ENCODE results near the gene PACSIN1. TPM values are rescaled to one million over a fixed set of nuclear protein-coding genes. Genes with fewer than 3 reads are reported as not detected.

The PACSIN1 gene
- total and polyA plus RNA-seq, 2 of the 4 experiments (the other 2 are of a cell fraction) = 0.02 TPM; not detected in 1

DNA sequence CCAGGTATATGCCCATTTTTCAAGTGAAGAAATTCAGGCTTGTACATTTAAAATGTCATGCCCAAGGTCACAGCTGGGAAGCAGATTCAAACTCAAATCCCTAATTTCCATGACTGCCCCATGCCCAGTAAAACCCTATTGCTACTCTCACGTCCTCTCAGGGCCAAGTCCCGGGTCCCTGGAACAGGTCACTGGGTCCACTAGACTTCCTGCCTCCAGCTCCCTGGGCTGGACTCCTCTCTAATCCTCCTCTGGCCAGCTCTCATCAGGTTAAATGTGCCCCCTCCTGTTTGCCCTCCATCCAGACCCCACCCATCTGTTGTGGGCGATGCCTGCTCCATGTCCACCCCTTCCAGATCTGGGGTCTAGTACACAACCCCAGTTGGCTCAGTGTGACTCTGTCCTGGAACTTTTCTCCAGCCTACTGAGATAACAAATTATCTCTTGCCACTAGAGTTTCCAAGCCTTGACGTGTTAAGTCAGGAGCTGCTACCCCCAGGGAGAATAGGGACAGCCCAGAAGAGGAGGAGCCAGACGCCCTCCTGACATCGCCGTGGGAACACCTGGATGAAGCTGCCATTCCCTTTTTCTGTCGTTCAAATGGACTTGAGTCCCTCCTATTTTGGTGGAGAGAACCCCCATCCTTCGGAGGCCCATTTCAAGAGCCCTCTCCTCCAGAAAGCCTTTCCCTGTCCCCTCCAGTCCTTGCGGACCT is 93.9 kb downstream of the PACSIN1 start:
- H3K9me3 ChIP-seq (ENCODE audit: control insufficient read depth, insufficient read depth, low read length) = peaks cover 4% of the 10 kb centered on the region; the same call in 1 of the 2 replicates
- no peak overlapping the region; the same call in 1 of the 2 replicates for H2AK5ac ChIP-seq (ENCODE audit: low read depth, low read length)
- in situ Hi-C loops (cut with MboI; ENCODE audit: low sequenced_read_pairs) (no loop called here), dilution Hi-C loops (cut with HindIII; ENCODE audit: low sequenced_read_pairs, unreplicated experiment) (no loop called here), intact Hi-C loops (cut with micrococcal nuclease) (no loop called here)
- no peak overlapping the region for H2BK5ac ChIP-seq (ENCODE audit: low read depth, low read length, poor library complexity, severe bottlenecking)
- H4K5ac ChIP-seq (ENCODE audit: low read depth, low read length) = no peak overlapping the region
- H2AK9ac ChIP-seq (replicated peaks; ENCODE audit: low read depth, low read length, poor library complexity) = no peak overlapping the region
- no peak for ATAC-seq (ENCODE audit: low read depth)
- CTCF ChIA-PET = interaction anchor here (1.0 kb wide), 1 partner anchor 85 kb away, joined by 3 read pairs; no protein-coding TSS in a partner anchor
- no peak overlapping the region for H3K4me3 ChIP-seq (ENCODE audit: insufficient read depth, low read depth, low read length)
- no peak overlapping the region for H3K4ac ChIP-seq (ENCODE audit: low read depth, low read length)
- no peaks in the 10 kb centered on the region for H3K79me1 ChIP-seq (ENCODE audit: low read depth in 1 of 2, low read length in 2 of 2)
- TF ChIP-seq, protein P1, sequence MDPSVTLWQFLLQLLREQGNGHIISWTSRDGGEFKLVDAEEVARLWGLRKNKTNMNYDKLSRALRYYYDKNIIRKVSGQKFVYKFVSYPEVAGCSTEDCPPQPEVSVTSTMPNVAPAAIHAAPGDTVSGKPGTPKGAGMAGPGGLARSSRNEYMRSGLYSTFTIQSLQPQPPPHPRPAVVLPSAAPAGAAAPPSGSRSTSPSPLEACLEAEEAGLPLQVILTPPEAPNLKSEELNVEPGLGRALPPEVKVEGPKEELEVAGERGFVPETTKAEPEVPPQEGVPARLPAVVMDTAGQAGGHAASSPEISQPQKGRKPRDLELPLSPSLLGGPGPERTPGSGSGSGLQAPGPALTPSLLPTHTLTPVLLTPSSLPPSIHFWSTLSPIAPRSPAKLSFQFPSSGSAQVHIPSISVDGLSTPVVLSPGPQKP (IDR thresholded peaks at IDR 0.05; ENCODE audit: borderline replicate concordance, low read depth, low read length) = no peak
- TF ChIP-seq NFE2L2 (IDR thresholded peaks at IDR 0.05; ENCODE audit: low read depth, low read length) (no peak), MXI1 (IDR thresholded peaks at IDR 0.05; ENCODE audit: borderline replicate concordance, low read depth, low read length) (no peak), BHLHE40 (IDR thresholded peaks at IDR 0.05; ENCODE audit: low read depth, low read length) (no peak)
- TF ChIP-seq, protein P2, sequence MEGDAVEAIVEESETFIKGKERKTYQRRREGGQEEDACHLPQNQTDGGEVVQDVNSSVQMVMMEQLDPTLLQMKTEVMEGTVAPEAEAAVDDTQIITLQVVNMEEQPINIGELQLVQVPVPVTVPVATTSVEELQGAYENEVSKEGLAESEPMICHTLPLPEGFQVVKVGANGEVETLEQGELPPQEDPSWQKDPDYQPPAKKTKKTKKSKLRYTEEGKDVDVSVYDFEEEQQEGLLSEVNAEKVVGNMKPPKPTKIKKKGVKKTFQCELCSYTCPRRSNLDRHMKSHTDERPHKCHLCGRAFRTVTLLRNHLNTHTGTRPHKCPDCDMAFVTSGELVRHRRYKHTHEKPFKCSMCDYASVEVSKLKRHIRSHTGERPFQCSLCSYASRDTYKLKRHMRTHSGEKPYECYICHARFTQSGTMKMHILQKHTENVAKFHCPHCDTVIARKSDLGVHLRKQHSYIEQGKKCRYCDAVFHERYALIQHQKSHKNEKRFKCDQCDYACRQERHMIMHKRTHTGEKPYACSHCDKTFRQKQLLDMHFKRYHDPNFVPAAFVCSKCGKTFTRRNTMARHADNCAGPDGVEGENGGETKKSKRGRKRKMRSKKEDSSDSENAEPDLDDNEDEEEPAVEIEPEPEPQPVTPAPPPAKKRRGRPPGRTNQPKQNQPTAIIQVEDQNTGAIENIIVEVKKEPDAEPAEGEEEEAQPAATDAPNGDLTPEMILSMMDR (conservative IDR thresholded peaks at IDR 0.05; ENCODE audit: low read depth, low read length) = no peak
- H3K4me2 ChIP-seq (ENCODE audit: low read depth, low read length) = no peak overlapping the region
- no TSS peak for BruUV-seq (replicated peaks)
- no peak overlapping the region for H2BK120ac ChIP-seq (ENCODE audit: low read depth, low read length)
- H3K18ac ChIP-seq (ENCODE audit: low read depth, low read length) = no peak overlapping the region
- no peak overlapping the region for H3K56ac ChIP-seq (ENCODE audit: extremely low read depth, insufficient read depth, low read length)
- H3K9ac ChIP-seq (ENCODE audit: low read depth, low read length) = no peak overlapping the region
- POLR2A ChIA-PET (ENCODE audit: unreplicated experiment) = no interaction called here
- no peaks in the 10 kb centered on the region for H4K20me1 ChIP-seq (ENCODE audit: insufficient read depth, low read length)
- no peaks in the 10 kb centered on the region for H3K36me3 ChIP-seq (ENCODE audit: control insufficient read depth, insufficient read depth, low read length)
- no peak overlapping the region for H3K23ac ChIP-seq (ENCODE audit: low read depth, low read length)
- H2AFZ ChIP-seq (replicated peaks; ENCODE audit: low read length, poor library complexity) = peak overlapping the region; percentile 82
- peaks cover 5% of the 10 kb centered on the region; the same call in 1 of the 2 replicates for H3K9me1 ChIP-seq (ENCODE audit: insufficient read depth, low read length)
- no peak overlapping the region for H4K91ac ChIP-seq (ENCODE audit: insufficient read depth, low read depth, low read length)
- no peak overlapping the region for H2BK20ac ChIP-seq (ENCODE audit: low read depth, low read length)
- no peak overlapping the region for H2BK15ac ChIP-seq (ENCODE audit: low read depth, low read length)
- no peak overlapping the region for H4K8ac ChIP-seq (ENCODE audit: low read depth in 2 of 2, low read length in 2 of 2)
- DNase-seq = no peak
- peaks cover 6% of the 10 kb centered on the region for H3K4me1 ChIP-seq (ENCODE audit: control insufficient read depth, insufficient read depth, low read length)
- H3K27ac ChIP-seq (ENCODE audit: insufficient read depth, low read length) = no peak overlapping the region
- no peak overlapping the region for H3K14ac ChIP-seq (replicated peaks; ENCODE audit: low read depth, low read length)
- 75% methylated on average over 2 of the region's 10 CpGs; no CpG with 5 or more reads in 1 of the 2 experiments for WGBS, 2 experiments (ENCODE audit: extremely low coverage in 2 of 2, insufficient read length in 1 of 2)
- no peaks in the 10 kb centered on the region; the same call in 1 of the 2 replicates for H3K27me3 ChIP-seq (ENCODE audit: control insufficient read depth, insufficient read depth, low read length)
